Hepatocyte (in vitro differentiated cells): ENCODE measurements around the gene ADGRB3. TPM values are rescaled to one million over a fixed set of nuclear protein-coding genes. Genes with fewer than 3 reads are reported as not detected.

Source experiments
- DNase-seq: peaks from one replicate; pipeline ENCODE4 v3.0.0-alpha.2; 2016; ENCODE audit warnings: low spot score
- H2AFZ ChIP-seq: fragments of 200-600 bp; sonication (generic); 2 replicates; pipeline ENCODE4 v1.6.0; 2016; ENCODE audit warnings: antibody characterized with exemption, mild to moderate bottlenecking
- H3K27ac ChIP-seq: fragments of 200-600 bp; sonication (generic); 2 replicates; pipeline ENCODE4 v1.5.1; 2016; ENCODE audit warnings: mild to moderate bottlenecking
- H3K27me3 ChIP-seq: fragments of 200-600 bp; sonication (generic); 2 replicates; pipeline ENCODE4 v1.6.1; 2016
- H3K36me3 ChIP-seq: fragments of 200-600 bp; sonication (generic); replicated peaks from 2 replicates; pipeline ENCODE4 v1.5.1; 2016; ENCODE audit warnings: low read depth; ENCODE audit not compliant: insufficient read depth
- H3K4me1 ChIP-seq: fragments of 200-600 bp; sonication (generic); 2 replicates; pipeline ENCODE4 v1.5.1; 2016; ENCODE audit warnings: mild to moderate bottlenecking, moderate library complexity; ENCODE audit not compliant: insufficient read depth
- H3K4me2 ChIP-seq: fragments of 200-600 bp; sonication (generic); 2 replicates; pipeline ENCODE4 v1.6.0; 2016
- H3K4me3 ChIP-seq: fragments of 200-600 bp; sonication (generic); 2 replicates; pipeline ENCODE4 v1.5.1; 2016; ENCODE audit warnings: mild to moderate bottlenecking
- H3K79me2 ChIP-seq: fragments of 200-600 bp; sonication (generic); 2 replicates; pipeline ENCODE4 v1.6.0; 2017; ENCODE audit warnings: mild to moderate bottlenecking
- H3K9me2 ChIP-seq: fragments of 200-600 bp; sonication (generic); replicated peaks from 2 replicates; pipeline ENCODE4 v1.6.0; 2017; ENCODE audit warnings: mild to moderate bottlenecking; ENCODE audit not compliant: insufficient read depth
- H3K9me3 ChIP-seq: fragments of 200-600 bp; sonication (generic); 2 replicates; pipeline ENCODE4 v1.5.1; 2016; ENCODE audit warnings: low read depth, mild to moderate bottlenecking
- H4K20me1 ChIP-seq: fragments of 200-600 bp; sonication (generic); 2 replicates; pipeline ENCODE4 v1.6.0; 2016; ENCODE audit warnings: mild to moderate bottlenecking; ENCODE audit not compliant: insufficient read depth, poor library complexity, severe bottlenecking
- EZH2 ChIP-seq: fragments of 200-600 bp; sonication (generic); IDR thresholded peaks from 2 replicates; pipeline ENCODE4 v1.6.1; 2016; ENCODE audit warnings: antibody characterized with exemption, mild to moderate bottlenecking, borderline replicate concordance
- EZH2phosphoT487 ChIP-seq: fragments of 200-600 bp; sonication (generic); IDR thresholded peaks from one replicate; pipeline ENCODE4 v1.6.1; 2018; ENCODE audit warnings: antibody characterized with exemption, mild to moderate bottlenecking, low read depth, moderate library complexity; ENCODE audit not compliant: unreplicated experiment, severe bottlenecking
- WGBS: methylation state at CpG from one replicate; pipeline ENCODE4 v1.1.6; 2016; ENCODE audit warnings: low lambda C conversion rate; ENCODE audit errors: missing lambda C conversion rate; 5-methylcytosine and 5-hydroxymethylcytosine counted together
- polyA plus RNA-seq: library from polyadenylated mRNA; unstranded; fragments of >200 nt; fragmentation: Nextera tagmentation; extraction: Ambion mirVana; gene quantifications from 2 replicates; pipeline ENCODE4 v1.2.1, GENCODE V29; 2016
- total RNA-seq: library from RNA; depleted of rRNA; stranded (reverse); fragments of >200 nt; gene quantifications from 2 replicates; pipeline ENCODE4 v1.2.3, GENCODE V29; 2014
- TF ChIP-seq, protein P1 (sequence below): fragments of 200-600 bp; sonication (generic); IDR thresholded peaks from 2 replicates; pipeline ENCODE4 v1.5.1; 2016; ENCODE audit warnings: antibody characterized with exemption, mild to moderate bottlenecking; ENCODE audit not compliant: poor library complexity

The ADGRB3 gene
- total and polyA plus RNA-seq, 2 experiments from 2014 or later = 0.17 to 2.2 TPM

DNA sequence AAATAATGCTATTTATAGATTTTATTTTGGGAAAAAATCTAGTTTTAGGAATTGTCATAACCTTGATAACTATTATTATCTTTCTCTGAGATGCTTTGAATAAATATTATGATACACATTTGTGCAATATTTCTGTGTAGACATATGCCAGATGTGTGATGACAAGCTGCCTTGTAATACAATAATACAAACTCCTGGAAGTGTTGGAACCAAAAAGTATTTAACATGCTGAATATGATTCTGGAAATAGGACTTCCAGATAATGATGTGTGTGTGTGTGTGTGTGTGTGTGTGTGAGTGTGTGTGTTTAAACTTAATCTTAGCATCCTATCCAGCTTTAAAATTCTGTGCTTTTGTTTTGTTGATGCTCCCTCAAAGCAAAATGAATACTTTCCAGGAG, 233.6 kb downstream of the ADGRB3 start:
- no peaks in the 10 kb centered on the region for H3K4me1 ChIP-seq
- TF ChIP-seq EZH2phosphoT487 = no peak
- no peak for TF ChIP-seq EZH2
- TF ChIP-seq, protein P1, sequence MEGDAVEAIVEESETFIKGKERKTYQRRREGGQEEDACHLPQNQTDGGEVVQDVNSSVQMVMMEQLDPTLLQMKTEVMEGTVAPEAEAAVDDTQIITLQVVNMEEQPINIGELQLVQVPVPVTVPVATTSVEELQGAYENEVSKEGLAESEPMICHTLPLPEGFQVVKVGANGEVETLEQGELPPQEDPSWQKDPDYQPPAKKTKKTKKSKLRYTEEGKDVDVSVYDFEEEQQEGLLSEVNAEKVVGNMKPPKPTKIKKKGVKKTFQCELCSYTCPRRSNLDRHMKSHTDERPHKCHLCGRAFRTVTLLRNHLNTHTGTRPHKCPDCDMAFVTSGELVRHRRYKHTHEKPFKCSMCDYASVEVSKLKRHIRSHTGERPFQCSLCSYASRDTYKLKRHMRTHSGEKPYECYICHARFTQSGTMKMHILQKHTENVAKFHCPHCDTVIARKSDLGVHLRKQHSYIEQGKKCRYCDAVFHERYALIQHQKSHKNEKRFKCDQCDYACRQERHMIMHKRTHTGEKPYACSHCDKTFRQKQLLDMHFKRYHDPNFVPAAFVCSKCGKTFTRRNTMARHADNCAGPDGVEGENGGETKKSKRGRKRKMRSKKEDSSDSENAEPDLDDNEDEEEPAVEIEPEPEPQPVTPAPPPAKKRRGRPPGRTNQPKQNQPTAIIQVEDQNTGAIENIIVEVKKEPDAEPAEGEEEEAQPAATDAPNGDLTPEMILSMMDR = no peak
- no peaks in the 10 kb centered on the region for H3K27me3 ChIP-seq
- no peak overlapping the region for H2AFZ ChIP-seq
- H3K4me3 ChIP-seq = no peak overlapping the region
- H3K9me2 ChIP-seq = no peaks in the 10 kb centered on the region
- H3K79me2 ChIP-seq = no peaks in the 10 kb centered on the region
- no peak overlapping the region for H3K4me2 ChIP-seq
- no peak for DNase-seq
- H4K20me1 ChIP-seq = no peaks in the 10 kb centered on the region
- H3K36me3 ChIP-seq = no peaks in the 10 kb centered on the region
- H3K27ac ChIP-seq = no peak overlapping the region
- H3K9me3 ChIP-seq = no peaks in the 10 kb centered on the region

DNA sequence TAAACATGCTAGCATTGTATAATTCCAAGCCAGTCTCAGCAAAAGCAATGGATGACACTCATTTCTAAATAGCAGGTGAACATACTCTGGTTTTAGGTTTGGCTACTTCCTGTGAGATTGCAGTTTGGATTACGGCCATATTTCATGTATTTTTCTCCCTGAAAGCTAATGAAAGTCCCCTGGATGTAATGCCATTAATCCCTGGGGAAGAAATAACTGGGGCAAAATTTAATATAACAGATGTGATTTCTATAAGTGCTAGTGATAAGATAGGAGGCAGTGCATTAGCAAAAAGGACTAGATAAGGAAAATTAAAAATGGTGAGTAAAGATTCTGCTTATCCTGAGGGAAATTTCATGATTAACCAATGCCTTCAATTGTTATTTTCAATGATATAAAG, 238.2 kb downstream of the ADGRB3 start:
- H3K4me2 ChIP-seq = no peak overlapping the region

DNA sequence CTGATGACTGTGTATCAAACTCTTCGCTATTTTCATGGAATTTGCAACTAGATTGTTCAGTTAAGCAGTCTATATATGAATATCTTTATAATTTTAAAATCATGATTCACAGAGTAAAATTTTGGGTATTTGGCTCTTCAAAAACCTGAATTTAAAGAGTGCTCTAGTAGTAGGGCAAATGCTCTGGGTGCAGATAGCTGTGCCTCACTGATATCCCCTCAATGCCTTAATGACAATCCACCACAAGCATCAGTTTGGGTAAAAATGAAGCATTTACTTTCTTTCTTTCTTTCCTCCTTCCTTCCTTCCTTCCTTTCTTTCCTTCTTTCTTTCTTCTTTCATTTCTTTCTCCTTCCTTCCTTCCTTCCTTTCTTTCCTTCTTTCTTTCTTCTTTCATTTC, 239.7 kb downstream of the ADGRB3 start:
- Histone ChIP-seq H3K27ac (no peak overlapping the region), H4K20me1 (no peaks in the 10 kb centered on the region), H3K27me3 (no peaks in the 10 kb centered on the region), H3K4me2 (no peak overlapping the region), H3K9me3 (no peaks in the 10 kb centered on the region), H2AFZ (no peak overlapping the region), H3K4me3 (no peak overlapping the region), H3K79me2 (no peaks in the 10 kb centered on the region), H3K4me1 (no peaks in the 10 kb centered on the region), H3K9me2 (no peaks in the 10 kb centered on the region), H3K36me3 (no peaks in the 10 kb centered on the region)
- TF ChIP-seq EZH2phosphoT487 = no peak
- TF ChIP-seq, protein P1 = no peak
- TF ChIP-seq EZH2 = no peak
- DNase-seq = no peak
- 91% methylated on average over 1 of the region's 1 CpG for WGBS

More for the DNA sequence above, 238.2 kb downstream of the ADGRB3 start:
- H3K4me1 ChIP-seq = no peaks in the 10 kb centered on the region
- TF ChIP-seq EZH2 (no peak), EZH2phosphoT487 (no peak)
- TF ChIP-seq, protein P1 = no peak
- no peaks in the 10 kb centered on the region for H3K9me2 ChIP-seq
- 88% methylated on average over 1 of the region's 1 CpG for WGBS
- no peak overlapping the region for H2AFZ ChIP-seq
- no peaks in the 10 kb centered on the region for H3K79me2 ChIP-seq
- no peaks in the 10 kb centered on the region for H3K27me3 ChIP-seq
- H3K36me3 ChIP-seq = no peaks in the 10 kb centered on the region
- H3K4me3 ChIP-seq = no peak overlapping the region
- no peak overlapping the region for H3K27ac ChIP-seq
- H3K9me3 ChIP-seq = no peaks in the 10 kb centered on the region
- no peak for DNase-seq
- no peaks in the 10 kb centered on the region for H4K20me1 ChIP-seq

DNA sequence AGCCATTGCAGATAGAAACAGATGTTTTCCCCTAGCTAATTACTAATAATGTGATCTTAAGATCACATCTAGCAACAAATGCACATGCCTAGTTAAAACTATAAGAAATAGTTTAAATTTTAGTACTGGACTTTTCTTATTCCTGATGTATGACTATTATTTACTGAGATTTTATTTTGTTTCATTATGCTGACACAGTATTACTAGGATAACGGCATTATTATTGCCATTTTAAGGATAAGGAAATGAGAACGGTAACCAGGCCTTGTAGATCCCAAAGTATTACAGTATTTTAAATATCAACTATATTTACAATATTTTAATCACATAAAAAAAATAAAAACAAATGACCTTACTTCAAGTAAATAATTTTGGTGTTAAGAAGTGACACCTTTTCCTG, 240.3 kb downstream of the ADGRB3 start:
- H3K9me2 ChIP-seq = no peaks in the 10 kb centered on the region
- WGBS = 75% methylated on average over 2 of the region's 2 CpGs
- TF ChIP-seq, protein P1 = no peak
- TF ChIP-seq EZH2phosphoT487 = no peak
- TF ChIP-seq EZH2 = no peak
- H4K20me1 ChIP-seq = no peaks in the 10 kb centered on the region
- DNase-seq = no peak
- H3K36me3 ChIP-seq = no peaks in the 10 kb centered on the region
- no peaks in the 10 kb centered on the region for H3K4me1 ChIP-seq
- no peak overlapping the region for H2AFZ ChIP-seq
- H3K4me3 ChIP-seq = no peak overlapping the region
- H3K9me3 ChIP-seq = no peaks in the 10 kb centered on the region
- H3K27ac ChIP-seq = no peak overlapping the region
- no peaks in the 10 kb centered on the region for H3K79me2 ChIP-seq
- H3K27me3 ChIP-seq = no peaks in the 10 kb centered on the region
- H3K4me2 ChIP-seq = no peak overlapping the region
